Measurements from ENCODE around the gene DPYSL4.

DPYSL4 gene

DNA sequence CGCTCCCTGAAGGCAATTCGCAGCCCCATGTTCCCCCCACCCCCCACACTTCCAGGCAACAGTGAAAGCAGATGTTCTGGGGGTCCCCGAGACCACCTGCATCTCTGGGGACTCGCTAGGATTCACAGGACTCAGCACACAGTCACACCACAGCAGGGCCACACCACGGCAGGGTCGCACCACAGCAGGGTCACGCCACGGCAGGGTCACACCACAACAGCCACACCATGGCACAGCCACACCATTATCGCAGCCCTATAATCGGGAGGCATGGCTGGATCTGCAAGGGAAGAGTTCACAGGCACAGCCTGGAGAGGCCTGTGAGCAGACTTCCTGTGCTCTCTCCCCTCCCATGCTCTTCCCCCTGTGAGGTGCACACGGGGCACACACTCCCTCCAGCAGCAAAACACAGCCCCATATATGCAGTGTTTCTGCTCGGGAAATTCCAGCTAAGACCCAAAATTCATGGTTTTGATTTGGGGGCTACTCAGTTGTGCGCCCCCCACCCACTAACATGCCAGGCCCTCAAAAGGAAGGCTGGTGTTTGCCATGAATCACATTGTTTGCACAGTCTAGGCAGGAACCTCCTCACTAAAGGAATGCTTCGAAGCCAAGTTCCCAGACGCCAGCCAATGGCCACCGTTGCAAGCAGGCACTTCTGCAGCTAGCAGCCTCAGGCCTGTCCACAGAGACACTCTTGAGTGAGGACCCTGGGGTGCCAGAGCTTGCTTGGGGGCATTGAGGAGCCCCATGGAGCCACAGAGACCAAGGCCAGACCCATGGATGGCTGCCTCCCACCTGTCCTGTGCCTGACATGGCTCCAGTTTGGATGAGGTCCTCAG is 7.0 kb upstream of the DPYSL4 start:
- DNase-seq: no peak

DNA sequence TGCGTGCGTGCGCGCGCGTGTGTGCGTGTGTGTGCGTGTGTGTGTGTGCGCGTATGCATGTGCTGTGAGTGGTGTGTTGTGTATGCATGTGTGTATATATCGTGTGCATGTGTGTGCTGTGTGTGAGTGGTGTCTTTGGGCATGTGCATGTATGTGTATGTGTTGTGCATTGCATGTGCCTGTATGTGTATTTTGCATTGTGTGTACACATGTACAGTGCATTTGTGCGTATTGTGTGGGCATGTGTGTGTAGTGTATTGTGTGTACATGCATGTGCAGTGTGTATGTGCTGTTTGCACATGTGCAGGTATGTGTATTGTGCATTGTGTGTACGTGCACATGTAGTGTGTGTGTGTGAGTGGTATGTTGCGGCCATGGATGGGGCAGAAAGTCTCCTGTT is 6.0 kb upstream of the DPYSL4 start:
- DNase-seq: no peak

DNA sequence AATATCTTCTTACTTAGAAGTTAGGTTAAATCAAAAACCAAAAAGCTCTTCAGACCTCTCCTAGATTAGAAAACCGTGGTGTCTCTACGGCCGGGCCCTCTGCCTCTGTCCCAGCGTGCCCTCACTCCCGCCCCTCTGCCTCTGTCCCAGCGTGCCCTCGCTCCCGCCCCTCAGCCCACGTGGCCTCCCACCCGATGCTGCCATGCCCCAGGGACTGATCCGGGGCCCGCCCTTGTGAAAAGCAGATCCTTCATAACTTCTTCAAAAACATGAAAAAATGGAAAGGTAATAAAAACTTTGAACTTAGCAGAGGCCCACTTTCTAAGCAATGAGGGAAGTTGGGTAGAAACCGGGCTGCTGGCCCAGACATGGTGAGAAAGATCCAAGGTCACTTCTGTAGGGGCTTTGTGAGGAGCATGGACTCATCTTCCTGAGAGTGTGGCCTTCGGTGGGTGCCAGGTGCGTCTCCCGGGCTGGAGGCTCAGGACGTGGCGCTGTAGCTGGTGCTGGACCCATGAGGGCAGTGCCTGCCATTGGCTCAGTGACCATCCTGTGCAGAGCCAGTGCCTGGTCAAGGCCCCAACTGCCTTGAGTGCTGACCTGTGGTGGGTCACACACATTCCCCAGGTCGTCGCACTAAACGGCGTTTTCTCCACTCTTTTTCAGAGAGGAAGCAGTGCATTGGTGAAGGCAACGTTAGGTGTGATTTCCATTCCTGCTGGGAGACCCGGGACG is 4.9 kb upstream of the DPYSL4 start:
- DNase-seq: no peak

DNA sequence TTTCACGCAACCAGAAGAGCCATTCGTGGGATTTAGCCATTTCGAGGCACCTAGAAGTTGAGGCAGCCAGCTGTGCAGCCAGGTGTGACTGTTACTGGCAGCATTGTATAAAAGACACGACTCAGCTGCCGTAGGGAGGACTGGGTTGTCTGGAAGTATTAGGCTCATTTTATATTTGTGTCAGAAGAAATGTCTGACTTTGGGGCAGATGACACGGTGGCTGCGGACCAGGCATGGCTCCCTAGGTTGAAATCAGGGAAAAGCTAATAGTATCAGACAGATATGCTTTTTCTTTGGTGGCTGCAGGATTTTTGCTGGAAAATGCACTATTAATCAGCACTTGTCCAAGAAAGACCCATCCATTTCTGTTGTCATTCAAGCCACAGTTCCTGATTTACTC is 4.2 kb upstream of the DPYSL4 start:
- DNase-seq: no peak

DNA sequence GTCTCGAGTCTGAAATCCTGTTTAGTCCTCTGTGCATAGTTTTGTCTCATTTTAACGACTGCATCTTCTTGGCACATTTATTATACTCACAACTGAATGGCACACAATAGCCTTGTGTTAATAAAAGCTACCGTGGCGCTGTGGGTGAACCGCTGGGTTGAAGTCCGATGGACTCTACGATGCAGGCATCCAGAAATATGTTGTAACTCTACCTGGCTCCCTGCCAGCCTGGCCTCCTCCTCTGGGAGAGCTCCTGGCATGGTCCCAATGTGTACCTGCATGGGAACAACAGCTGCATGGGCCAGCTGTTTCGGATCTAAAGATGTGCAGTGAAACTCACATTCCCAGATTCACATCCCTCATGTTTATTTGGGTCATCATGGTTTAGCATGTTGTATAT is 3.7 kb upstream of the DPYSL4 start:
- DNase-seq: no peak

DNA sequence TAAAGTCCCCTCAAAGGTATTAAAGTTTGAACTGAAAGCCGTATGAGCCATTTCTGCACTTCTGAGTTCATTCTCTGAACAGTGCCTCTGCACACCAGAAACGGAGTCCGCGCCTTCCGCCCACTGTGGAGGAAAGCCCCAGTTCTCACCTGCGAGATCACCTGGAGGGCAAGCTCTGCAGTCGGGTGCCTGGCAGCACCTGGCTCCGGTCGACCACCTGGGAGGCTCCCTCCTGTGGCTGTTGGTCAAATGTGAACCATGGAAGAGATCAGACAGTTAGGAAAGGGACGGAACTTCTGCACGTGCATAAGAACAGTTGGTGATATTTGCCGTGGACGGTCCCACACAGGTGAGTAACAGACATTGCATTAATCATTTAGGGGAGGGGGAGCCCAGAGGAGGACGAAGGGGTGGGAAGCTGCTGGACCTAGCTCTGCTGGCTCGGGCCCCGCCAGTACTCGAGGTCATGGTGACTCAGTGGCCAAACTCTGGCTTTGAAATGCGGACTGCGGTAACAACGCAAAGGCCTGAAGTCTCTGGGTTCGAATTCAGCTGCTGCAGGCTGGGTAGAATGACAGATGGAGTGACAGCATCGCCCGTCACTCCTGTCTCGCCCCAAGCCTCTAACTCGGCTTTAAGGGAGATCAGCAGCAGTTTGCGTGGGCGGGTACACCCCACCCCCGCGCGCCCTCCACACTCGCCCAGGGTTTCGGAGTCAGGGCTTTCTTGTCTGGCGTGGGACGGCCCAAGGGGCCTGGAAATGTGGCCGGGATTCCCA is 1.7 kb upstream of the DPYSL4 start:
- DNase-seq: no peak

DNA sequence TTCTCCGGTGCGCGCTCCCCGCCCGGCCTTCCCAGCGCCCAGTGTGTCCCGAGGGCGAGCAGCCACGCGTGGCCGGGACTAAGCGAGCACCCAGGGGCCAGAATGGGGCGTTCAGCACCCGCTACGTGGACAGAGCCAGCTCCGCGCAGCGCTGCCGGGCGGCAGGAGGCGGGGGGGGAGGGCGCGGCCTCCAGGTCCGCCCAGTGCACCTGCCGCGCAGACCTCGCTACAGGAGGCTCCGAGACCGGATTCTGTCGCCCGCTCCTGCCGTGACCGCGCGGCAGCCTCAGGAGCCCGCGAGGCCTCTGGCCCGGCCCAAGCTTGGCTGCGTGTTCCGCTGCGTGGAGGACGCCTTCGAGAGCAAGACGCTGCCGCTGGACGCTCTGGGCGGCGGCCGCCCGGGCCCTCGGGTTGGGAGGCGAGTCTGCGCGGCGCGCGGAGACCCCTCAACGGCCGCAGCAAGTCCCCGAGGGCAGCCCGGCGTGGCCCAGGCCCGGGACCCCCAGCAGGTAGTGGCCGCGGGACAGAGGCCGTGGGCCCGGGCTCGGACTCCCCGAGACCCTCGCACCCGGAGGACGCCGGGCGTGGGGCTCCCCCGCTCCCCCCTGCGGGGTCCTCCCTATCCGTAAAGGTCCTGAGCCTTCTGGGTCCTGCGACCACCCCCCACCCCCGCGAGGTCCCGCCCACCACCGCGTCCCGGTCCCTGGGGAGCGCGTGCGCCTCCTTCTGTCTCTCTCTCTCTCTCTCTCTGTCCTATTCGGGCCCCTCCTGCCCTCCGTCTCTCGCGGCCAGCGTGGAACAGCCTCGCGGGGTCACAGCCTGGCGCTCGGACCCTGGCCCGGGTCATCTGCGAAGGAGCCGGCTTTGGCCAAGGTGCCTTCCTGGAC is 904 bp upstream of the DPYSL4 start:
- DNase-seq: peak; percentile 73

DNA sequence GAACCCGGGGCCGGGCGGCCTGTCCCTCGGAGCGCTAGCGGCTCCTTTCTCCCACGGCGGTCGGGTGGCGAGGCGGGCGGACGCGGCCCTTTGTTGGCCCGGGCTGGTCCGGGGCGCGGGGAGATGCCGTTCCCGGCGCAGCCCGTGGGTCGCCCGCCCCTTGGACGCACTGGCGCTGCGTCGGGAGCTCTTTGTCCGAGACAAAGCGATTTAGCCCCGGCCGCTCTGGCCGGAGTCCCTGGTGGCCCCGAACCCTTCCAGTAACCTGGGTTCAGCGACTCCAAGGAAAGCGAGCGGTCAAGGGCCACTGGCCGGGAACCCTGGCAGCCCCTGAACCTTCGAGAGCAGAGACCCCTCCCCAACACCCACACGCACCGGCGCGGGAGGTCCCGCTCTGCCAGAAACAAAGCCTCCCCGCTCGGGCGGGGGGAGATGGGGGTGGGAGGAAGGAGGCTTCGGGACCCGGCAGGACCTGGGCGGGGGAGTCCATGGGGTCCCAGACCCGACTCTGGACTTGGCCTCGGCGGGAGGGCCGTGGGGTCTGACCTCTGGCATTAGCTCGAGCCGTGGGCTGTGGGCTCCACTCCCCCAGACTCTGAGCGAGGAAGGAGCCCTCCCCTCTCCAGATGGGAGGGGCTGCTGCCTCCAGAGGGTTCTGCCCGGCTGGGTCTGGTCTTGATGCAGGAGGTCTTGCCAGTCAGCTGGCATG is 836 bp downstream of the DPYSL4 start:
- no peak for DNase-seq

DNA sequence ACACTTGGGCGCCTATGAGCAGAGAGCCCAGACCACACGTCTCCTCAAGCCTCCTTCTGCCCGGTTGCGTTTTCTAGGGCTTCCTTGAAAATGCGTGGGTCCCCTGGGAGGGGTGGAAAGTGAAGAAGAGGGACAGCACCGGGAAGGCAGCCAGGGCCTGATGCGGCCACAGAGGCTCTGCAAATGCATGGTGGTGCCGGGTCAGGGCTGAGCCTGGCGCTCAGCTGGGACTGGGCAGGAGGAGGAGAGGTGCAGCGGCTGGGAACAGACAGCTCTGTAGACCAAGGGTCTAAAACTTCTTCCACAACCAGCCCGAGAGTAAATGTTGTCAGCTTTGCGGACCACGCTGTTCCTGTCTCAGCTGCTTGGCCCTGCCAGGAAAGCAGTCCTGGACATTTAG is 1.6 kb downstream of the DPYSL4 start:
- no peak for DNase-seq

DNA sequence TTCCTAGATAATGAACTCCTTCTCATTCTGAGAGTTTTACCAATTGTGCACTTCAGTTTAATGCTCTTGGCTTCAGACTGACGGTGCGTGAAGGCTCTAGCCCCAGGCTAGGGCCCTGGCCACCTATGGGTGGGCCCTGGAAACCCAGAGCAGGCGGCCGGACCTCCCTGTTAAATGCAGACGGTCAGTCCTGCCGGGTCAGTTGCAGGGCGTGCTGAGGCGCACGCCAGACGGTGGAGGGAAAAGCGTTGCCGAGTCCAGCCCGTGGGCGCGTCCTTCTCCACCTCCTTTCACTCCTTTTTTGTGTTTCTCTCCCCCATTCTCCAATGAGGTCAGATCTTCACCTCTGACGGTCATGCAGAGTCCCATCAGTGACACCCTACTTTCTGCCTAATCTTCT is 2.3 kb downstream of the DPYSL4 start:
- DNase-seq: no peak

DNA sequence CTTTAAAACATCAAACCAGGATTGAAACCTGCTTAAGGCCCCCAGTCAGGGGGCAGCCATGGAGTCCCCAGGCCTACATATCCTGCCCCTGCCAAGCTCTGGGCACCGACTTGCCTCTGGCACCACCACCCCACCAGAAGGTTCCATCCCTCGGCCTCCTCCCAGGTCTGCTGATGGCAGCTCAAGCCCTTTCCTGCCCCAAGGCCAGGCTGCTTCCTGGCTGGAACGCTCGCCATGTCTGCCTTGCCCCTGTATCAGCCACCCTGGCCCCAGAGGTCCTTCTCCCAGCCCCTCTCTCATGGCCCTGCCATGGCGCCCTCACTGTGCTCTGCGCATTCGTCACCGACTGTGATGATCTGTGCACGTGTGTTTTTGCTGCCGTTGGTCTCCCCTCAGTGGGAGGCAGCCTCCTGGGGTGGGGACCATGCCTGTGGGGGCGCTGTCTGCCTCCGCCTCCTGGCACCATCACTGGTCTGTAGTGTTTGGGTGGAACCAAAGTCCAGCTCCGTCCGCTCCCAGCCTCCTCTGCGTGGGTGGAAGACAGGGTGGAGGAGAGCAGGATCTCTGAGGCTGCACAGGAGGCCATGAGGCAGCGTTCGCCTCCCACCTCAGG is 3.2 kb downstream of the DPYSL4 start:
- DNase-seq: no peak

DNA sequence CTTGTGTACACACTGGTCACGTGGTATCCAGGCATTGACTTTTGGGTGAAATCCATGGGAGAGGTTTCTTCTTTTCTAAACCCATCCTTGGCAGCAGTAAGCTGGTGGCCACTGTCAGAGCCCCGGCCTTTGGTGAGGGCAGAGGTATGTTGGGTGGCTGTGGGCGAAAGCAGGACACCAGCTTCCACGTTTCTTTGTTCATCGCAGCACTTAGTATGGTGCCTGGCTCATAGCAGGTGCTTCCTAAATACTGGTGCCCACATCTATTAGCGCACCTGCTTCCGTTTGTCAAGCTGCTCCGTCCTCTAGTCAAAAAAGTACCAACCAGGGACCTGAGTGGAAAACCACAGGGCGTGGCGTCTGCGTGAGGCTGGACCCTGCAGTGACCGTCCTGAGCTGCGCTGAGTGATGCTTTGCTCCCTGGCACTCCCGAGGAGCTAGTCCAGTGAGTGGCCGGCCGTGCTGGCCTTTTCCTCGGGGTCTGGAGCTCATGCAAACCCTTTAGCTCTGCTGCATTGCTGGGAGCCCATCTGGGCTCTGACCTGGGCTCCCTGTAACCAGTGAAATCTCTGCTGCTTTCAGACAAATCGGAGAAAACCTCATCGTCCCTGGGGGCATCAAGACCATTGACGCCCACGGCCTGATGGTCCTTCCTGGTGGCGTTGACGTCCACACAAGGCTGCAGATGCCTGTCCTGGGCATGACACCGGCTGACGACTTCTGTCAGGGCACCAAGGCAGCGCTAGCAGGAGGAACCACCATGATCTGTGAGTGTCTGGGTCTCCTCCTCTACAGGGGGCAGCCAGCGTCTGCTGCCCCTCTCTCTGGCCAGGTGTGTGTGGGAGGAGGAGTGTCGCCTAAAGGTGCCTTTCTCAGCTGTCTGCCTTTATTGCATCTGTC is 5.6 kb downstream of the DPYSL4 start:
- DNase-seq: no peak

DNA sequence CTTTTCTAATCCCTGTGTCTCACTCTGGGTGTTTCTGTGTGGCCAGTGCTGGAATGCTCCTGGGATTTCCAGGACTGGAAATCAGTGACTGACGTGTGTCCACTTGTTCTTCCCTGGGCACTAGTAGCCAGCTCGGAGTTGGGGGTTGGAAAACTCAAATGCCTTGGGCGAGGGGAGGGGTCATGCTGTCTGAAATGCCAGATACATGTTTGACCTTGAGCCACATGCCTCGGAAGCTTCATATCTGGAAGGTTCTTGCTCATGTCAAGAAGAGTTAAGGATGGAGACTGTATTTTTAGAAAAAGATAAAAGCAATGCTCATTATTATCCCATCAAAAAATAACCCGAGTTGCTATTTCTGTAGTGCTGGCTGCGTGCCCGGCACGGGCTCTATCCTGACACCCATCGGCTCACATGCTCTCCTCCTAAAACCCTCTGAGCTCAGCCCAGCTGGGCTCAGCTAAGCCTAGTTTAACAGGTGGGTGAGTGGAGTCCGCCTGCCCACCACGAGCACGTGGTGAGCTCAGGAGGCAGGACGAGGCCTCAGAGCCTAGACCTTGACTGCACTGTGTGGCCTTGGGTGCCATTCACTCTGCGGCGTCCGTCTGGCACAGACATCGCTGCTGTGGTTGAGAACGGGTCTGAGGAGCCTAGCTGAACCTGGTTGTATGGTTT is 6.4 kb downstream of the DPYSL4 start:
- no peak for DNase-seq

DNA sequence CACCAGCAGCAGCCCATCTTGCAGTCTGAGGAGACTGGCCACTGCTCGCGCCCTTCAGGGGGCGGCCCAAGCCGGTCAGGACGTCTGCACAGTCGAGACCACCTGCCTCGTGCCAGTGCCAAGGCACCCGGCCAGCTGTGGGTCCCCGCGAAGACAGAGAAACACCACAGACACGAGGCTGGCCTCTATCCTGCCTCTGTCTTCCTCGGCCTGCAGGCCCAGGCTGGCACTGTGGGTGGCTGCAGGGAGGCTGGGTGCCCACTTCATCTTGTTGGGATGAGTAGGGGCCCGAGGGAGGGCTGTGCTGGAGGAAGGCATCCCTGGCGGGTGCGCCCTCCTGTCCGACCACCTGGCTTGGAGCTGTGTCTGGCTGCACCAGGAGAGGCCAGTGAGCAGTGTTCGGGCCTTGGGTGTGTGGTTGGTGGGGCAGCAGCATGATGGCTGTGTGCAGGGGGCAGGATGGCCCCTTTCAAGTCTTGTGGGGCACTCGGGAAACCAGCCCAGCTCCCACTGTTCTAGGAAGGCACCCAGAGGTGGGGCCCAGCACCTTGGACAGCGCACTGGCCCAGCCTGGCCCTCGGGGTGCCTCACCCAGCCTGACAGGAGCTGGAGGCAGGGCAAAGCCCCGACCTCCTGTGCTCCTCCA is 7.3 kb downstream of the DPYSL4 start:
- peak; percentile 47 for DNase-seq

DNA sequence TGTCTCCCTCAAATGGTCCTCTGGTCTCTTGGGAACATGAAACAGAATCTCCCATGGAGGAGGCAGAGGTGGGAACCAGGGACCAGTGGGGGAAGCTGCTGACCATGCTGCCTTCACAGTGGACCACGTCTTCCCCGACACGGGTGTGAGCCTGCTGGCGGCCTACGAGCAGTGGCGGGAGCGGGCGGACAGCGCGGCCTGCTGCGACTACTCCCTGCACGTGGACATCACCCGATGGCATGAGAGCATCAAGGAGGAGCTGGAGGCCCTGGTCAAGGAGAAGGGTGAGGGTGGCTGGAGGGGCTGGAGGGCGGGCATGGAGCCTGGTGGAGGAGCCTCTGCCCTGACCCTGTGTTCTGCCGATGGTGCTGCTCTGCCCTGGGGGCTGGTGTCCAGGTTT is 8.0 kb downstream of the DPYSL4 start:
- no peak for DNase-seq

DNA sequence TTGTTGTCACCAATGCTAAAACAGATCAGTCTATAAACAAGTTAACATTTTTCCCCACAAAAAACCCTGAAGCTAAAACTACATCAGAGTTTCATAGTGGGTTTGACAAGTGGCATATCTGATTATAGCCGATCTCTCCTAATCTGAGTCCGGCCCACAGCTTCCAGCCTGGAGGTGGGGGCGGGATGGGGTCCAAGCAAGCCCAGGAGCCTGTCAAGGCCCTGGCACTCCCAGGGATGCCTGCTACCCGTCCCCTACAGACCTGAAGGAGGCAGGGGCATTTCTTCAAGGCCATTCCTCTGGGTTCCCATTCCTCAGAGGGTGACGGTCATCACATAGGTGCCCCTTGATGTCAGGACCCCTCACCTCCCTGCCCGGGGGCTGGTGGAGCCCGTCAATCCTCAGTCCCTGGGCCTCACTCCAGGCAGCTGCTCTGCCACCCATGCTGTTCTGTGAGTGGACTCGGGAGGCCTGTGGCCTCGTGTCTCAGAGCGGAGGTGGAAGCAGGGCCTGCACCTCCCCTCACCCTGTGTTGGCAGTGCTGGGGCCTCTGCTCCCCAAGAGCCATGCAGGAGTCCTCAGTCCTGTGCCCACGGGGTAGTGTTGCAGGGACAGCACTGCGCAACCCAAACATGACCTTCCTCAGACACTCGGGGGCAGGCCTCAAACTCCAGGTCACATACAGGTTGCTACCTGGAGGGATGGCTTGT is 8.8 kb downstream of the DPYSL4 start:
- no peak for DNase-seq

DNA sequence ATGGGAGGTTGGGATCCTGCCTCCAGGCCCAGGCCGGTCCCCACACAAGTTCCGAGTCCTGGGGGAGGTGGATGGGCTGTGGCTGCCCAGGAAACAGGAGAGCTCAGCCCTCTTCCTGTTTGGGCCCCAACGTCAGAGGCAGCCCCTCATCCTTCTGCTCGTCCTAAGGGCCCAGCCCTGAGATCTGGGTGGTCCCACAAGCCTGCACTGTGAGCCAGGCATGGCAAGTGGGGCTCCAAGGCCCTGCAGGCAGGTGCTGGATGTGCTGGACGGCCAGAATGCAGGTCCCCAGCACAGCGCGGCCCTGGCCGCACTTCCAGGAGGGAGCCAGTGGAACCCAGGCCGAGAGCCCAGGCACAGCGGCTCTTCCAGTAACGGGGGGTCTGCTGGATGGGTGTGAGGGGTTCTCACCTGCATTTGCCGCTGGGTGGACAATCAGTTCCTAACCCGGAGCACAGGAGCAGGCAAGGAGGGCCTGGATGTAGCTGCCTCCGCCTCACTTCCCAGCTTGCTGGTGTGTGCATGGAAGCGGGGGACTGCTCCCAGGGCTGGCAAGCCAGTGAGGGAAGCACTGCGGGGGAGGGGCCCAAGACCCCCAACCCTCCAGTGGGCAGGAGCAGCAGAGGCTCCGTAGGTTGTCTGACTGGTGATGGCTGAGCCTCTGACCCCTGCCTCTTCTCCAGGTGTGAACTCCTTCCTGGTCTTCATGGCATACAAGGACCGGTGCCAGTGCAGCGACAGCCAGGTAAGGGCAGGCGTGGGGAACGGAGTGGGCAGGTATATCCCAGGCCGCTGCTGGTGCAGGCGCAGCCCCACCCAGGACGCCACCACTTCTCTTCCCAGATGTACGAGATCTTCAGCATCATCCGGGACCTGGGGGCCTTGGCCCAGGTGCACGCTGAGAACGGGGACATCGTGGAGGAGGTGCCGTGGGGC is 9.7 kb downstream of the DPYSL4 start:
- DNase-seq: no peak

Data from CD4-positive, alpha-beta T cell treated with Interleukin-17A for 4 hours (primary cell).